ENCODE data around the gene MTHFD1L. TPM values are rescaled to one million over a fixed set of nuclear protein-coding genes. Genes with fewer than 3 reads are reported as not detected.

The MTHFD1L gene
- total and polyA plus RNA-seq, 2 donors (not counting 3 experiments of a cell fraction or from before 2014, with no cell fraction given) = 40.2 to 120 TPM

DNA sequence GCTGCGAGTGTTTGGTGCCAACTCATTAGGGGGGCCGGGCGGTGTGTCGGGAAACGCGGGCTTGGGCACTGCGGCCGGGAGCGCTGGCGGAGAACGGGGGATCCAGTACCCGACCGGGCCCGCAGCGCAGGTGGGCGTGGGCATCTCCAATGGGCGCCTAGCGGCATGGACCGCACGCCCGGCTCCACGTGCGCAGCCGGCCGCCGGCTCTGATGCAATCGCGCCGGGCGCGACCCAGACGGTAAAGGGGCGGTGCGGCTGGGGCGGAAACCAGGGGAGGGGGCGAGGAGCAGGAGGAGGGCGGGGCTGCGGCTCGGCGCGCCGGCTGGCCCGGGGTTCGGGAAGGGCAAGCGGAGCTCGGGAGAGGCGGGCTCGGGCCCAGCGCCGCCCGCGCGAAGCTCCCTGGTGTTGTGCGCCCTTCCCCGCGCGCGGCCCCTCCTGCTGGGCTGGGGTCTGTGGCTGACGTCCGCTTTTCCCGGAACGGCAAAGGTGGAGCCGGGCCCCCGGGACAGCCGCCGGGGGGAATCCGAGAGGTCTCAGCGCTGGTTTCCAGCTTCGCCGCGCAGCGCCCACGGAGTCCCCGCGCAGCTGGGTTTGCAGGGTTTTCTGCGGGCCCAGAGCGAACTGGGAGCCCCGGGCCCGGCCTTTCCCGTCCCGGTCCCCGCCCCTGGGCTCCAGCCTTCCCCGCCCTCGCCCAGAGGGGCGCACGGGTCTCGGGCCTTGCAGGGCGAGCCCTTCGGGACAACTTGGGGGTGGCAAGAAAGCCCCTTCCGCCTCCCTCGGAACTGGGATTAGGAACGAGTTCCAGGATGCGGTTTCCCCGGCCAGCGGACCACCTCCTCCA is 867 bp downstream of the MTHFD1L start:
- dilution Hi-C loops (cut with MboI; ENCODE audit: extremely low pct_ligation_motif_present, low sequenced_read_pairs) = no loop called here
- Histone ChIP-seq H3K9me3 (replicated peaks; ENCODE audit: control insufficient read depth, insufficient read depth, low read length) (no peaks in the 10 kb centered on the region), H3K36me3 (ENCODE audit: control insufficient read depth in 2 of 2, extremely low read depth in 1 of 2, insufficient read depth in 2 of 2, low read length in 2 of 2) (no peaks in the 10 kb centered on the region), H3K27me3 (ENCODE audit: control insufficient read depth in 2 of 2, insufficient read depth in 2 of 2, low read length in 2 of 2) (no peaks in the 10 kb centered on the region), H3K4me1 (ENCODE audit: control insufficient read depth, extremely low read depth, insufficient read depth, low read length) (peaks cover 25% of the 10 kb centered on the region), H3K9ac (replicated peaks; ENCODE audit: extremely low read depth, insufficient read depth, low read length) (peak overlapping the region; percentile 99), H3K4me3 (replicated peaks in 1 of 3; ENCODE audit: insufficient read depth in 1 of 3, low read depth in 1 of 3, low read length in 3 of 3) (peak overlapping the region; percentile 90 to 93 (median 92)), H3K27ac (ENCODE audit: insufficient read depth, low read depth, low read length) (peak overlapping the region; percentile 93), H4K20me1 (replicated peaks; ENCODE audit: control insufficient read depth, extremely low read depth, insufficient read depth, low read length) (no peaks in the 10 kb centered on the region), H3K9me1 (replicated peaks; ENCODE audit: control insufficient read depth, extremely low read depth, insufficient read depth, low read length) (no peaks in the 10 kb centered on the region), H3K79me2 (ENCODE audit: control insufficient read depth, insufficient read depth, low read length) (peaks cover 45% of the 10 kb centered on the region), H2AFZ (ENCODE audit: low read depth, low read length) (no peak overlapping the region), H3K4me2 (ENCODE audit: insufficient read depth, low read length) (peak overlapping the region; percentile 83)
- intact Hi-C loops (cut with micrococcal nuclease) = loop anchor here (1.0 to 2.0 kb wide), 4 partner anchors 16 to 586 kb away; partner anchors contain the start of gene RMND1
- TF ChIP-seq EZH2 (IDR thresholded peaks at IDR 0.05; ENCODE audit: borderline replicate concordance, low read depth, low read length, severe bottlenecking) = no peak
- peak; percentile 93 for TF ChIP-seq POLR2A (IDR thresholded peaks at IDR 0.05; ENCODE audit: low read depth, low read length)
- peak; percentile 95 for TF ChIP-seq POLR2AphosphoS5 (IDR thresholded peaks at IDR 0.05; ENCODE audit: insufficient read depth, low read depth, low read length)
- no peak for TF ChIP-seq FOS (IDR thresholded peaks at IDR 0.05; ENCODE audit: borderline replicate concordance, insufficient read depth, low read length)
- TF ChIP-seq, protein P1, sequence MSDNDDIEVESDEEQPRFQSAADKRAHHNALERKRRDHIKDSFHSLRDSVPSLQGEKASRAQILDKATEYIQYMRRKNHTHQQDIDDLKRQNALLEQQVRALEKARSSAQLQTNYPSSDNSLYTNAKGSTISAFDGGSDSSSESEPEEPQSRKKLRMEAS (IDR thresholded peaks at IDR 0.05; ENCODE audit: insufficient read depth, insufficient read length) = peak; percentile 98
- TF ChIP-seq, protein P2, sequence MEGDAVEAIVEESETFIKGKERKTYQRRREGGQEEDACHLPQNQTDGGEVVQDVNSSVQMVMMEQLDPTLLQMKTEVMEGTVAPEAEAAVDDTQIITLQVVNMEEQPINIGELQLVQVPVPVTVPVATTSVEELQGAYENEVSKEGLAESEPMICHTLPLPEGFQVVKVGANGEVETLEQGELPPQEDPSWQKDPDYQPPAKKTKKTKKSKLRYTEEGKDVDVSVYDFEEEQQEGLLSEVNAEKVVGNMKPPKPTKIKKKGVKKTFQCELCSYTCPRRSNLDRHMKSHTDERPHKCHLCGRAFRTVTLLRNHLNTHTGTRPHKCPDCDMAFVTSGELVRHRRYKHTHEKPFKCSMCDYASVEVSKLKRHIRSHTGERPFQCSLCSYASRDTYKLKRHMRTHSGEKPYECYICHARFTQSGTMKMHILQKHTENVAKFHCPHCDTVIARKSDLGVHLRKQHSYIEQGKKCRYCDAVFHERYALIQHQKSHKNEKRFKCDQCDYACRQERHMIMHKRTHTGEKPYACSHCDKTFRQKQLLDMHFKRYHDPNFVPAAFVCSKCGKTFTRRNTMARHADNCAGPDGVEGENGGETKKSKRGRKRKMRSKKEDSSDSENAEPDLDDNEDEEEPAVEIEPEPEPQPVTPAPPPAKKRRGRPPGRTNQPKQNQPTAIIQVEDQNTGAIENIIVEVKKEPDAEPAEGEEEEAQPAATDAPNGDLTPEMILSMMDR (IDR thresholded peaks at IDR 0.05; ENCODE audit: extremely low read depth in 1 of 2, insufficient read depth in 1 of 2, low read depth in 1 of 2, low read length in 2 of 2) = no peak
- TF ChIP-seq JUN (IDR thresholded peaks at IDR 0.05; ENCODE audit: borderline replicate concordance, insufficient read depth, insufficient read length, low read depth) = no peak
- TF ChIP-seq MYC (IDR thresholded peaks at IDR 0.05; ENCODE audit: low read depth, low read length) = peak; percentile 97
- TF ChIP-seq GATA2 (IDR thresholded peaks at IDR 0.05; ENCODE audit: insufficient read depth, insufficient read length, low read depth, low read length) = no peak
- no TSS peak for BruUV-seq (replicated peaks)
- peak; percentile 85 for FAIRE-seq
- ChIA-PET CTCF (interaction anchor here (0.8 to 4.2 kb wide), 9 partner anchors 16 to 795 kb away, joined by 3 to 29 read pairs (median 5); no protein-coding TSS in a partner anchor), POLR2A (interaction anchor here (0.7 to 2.6 kb wide), 9 partner anchors 8 to 524 kb away, joined by 3 to 23 read pairs (median 4); no protein-coding TSS in a partner anchor)
- peak; percentile 95 for DNase-seq (ENCODE audit: low read depth, low spot score)
